ENCODE data around the gene PTGR2. TPM values are rescaled to one million over a fixed set of nuclear protein-coding genes. Genes with fewer than 3 reads are reported as not detected.
A peak's percentile ranks its signal among the peaks of the same experiment; 100 is the strongest.
"Not testable (repeated sequence)": the region's sequence is repeated elsewhere in the genome, so short reads cannot be mapped to it uniquely, and the experiment has no call there.

Gene PTGR2
- total and polyA plus RNA-seq, 2 donors, result 5.5 to 13.3 TPM

DNA sequence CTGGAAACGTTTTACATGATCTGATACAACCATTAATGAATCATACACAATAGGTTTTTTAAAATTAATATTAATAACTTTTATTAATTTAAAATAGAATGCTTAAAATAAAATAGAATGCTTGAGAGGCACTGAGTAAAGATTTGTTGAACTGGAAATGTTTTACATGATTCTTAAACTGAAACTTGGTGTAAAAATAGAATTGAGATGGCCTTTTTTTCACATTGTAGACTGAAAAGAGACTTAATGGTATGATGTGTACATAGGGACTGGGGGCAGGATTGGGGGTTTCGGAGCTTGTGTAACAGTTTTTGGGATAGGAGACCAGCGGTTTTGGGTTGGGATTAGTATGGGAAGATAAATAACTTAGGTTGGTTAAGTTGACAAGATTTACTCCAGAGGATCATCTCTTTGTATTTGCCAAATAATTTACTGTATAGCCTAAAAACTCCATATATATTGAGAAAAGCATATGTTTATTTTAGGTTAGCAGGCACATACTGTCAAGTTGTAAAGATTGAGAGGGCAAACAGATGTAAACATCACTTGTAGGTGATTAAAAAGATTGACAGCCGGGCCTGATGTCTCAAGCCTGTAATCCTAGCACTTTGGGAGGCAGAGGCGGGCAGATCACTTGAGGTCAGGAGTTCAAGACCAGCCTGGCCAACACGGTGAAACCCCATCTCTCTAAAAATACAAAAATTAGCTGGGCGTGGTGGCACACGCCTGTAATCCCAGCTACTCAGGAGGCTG lies 33.0 kb downstream of the PTGR2 start:
- Histone ChIP-seq H3K36me3 (ENCODE audit: insufficient read depth) (no peaks in the 10 kb centered on the region), H3K4me1 (ENCODE audit: insufficient read depth) (peaks cover 1% of the 10 kb centered on the region), H3K27ac (ENCODE audit: low read depth) (no peak overlapping the region), H3K4me3 (ENCODE audit: low read depth, low read length) (no peak overlapping the region)
- no peak for DNase-seq (ENCODE audit: extremely low spot score)
- 76% methylated on average over 8 of the region's 8 CpGs for WGBS

DNA sequence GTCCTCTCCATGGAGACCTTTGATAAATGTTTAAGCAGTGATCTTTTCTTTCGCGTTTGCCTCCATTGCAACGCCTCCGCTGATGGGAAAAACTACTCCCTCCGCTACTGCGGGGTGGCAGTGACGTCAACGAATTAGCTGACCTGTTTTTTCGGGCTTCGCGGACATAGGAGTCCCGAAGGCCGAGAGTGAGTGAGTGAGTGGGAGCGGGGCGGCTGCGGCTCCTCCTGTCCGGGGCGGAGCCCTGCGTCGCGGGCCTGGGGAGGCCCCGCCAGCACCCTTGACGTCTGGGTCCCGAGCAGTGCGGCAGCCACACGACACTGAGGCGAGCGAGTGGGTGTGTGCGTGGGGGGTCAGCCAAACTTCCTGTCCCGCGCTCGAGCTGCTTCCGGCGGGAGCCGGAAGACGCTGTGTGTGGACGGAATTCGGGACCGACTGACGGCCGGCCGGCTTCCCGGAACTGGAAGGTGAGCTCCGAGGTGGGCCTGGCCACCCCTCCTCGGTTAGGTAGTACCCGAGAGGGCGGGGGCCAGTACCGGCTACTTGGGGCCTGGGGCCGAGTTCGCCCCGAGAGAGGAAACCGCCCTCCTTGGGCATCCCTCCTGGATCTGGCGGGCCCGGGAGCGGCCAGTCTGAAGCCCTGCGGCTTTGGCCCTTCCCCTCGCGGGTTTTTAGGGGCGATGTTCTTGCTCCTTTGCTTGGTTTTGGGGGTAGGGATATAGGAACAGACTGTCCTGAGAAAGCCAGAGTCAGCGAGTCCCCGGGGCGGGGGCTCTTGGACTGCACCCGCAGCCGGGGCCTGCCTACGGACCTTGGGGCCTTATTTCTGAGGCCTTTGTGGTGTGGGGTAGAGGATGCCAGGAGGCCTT lies 35.1 kb downstream of the PTGR2 start, which contains the start of gene ZNF410:
Gene ZNF410, plus strand, starts transcription at position 411 of the 869 bp plus-strand sequence. CDS start 5,317 bp downstream, outside the sequence.
- WGBS, result under 1% methylated on average over 65 of the region's 65 CpGs
- Histone ChIP-seq H3K4me1 (ENCODE audit: insufficient read depth) (peaks cover 1% of the 10 kb centered on the region), H3K27ac (ENCODE audit: low read depth) (peak within 1 kb of the TSS; percentile 91), H3K36me3 (ENCODE audit: insufficient read depth) (no peaks in the 10 kb centered on the region), H3K4me3 (ENCODE audit: low read depth, low read length) (peak within 1 kb of the TSS; percentile 72)
- peak; percentile 84 for DNase-seq (ENCODE audit: extremely low spot score)

DNA sequence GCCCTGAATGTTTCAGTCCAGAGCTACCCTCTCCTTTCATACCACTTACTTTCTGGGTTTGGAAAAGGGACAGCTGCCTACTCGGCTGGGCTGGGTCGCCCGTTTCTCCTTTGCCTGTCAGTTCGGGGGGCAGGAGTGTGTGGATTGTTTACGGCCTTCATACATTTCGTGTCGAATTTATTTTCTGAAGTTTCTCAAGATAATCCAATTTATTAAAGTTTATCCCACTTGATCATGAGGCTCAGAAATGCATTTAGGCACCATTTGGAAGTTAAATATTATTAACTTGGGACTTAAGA lies 35.6 kb downstream of the PTGR2 start:
- no peaks in the 10 kb centered on the region for H3K36me3 ChIP-seq (ENCODE audit: insufficient read depth)
- H3K4me3 ChIP-seq (ENCODE audit: low read depth, low read length), result peak overlapping the region; percentile 72
- 2% methylated on average over 7 of the region's 7 CpGs for WGBS
- H3K4me1 ChIP-seq (ENCODE audit: insufficient read depth), result peaks cover 1% of the 10 kb centered on the region
- no peak for DNase-seq (ENCODE audit: extremely low spot score)
- peak overlapping the region; percentile 91 for H3K27ac ChIP-seq (ENCODE audit: low read depth)

DNA sequence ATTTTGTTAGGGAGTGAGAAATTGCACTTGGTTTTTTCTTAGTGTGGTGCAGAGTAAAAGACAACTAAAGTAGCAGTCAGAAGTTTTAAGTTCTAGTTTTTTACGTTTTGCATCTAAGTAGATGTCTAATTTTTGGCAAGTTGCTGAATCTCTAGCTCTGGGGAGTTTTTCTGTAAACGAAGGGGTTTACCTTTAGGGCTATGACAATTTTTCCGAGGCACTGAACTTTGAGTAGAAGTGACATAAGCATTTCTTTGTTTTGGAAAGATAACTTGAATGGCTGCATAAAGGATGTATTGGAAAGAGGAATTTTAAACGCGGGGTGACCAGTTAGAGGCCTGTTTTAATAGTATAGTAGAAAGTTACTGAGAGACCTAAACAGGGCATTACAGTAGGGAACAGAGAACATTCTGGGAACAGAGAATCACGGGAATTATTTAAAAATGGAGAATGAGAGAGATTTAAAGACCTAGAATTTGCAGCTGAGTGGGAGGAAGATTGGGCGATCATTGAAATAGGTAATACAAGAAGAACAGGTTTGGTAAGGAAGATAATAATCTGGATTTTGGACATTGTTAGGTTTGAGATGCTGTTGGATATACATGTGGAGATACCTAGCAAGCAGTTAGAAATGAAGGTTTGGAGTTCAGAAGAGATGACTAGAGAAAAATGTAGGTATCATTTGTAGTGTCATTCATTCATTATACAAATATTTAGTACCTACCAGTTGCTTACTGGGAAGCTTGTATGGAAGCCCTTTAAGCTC lies 36.2 kb downstream of the PTGR2 start:
- Histone ChIP-seq H3K4me3 (ENCODE audit: low read depth, low read length) (peak overlapping the region; percentile 72), H3K27ac (ENCODE audit: low read depth) (peak overlapping the region; percentile 32), H3K36me3 (ENCODE audit: insufficient read depth) (no peaks in the 10 kb centered on the region), H3K4me1 (ENCODE audit: insufficient read depth) (peaks cover 1% of the 10 kb centered on the region)
- DNase-seq (ENCODE audit: extremely low spot score), result no peak
- 29% methylated on average over 7 of the region's 7 CpGs for WGBS

DNA sequence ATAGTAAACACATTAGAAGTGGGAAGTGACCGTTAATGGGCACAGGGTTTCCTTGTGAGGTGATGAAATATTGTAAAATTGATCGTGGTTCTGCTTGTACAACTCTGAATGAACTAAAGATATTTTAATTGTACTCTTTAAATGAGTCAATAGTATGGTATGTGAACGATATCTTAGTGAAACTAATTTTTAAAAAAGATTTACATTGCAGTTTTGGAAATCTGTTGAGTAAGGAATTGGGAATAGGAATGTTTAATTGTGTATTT lies 36.8 kb downstream of the PTGR2 start:
- WGBS, result 43% methylated on average over 3 of the region's 3 CpGs
- Histone ChIP-seq H3K4me1 (ENCODE audit: insufficient read depth) (peaks cover 1% of the 10 kb centered on the region), H3K27ac (ENCODE audit: low read depth) (no peak overlapping the region), H3K4me3 (ENCODE audit: low read depth, low read length) (no peak overlapping the region), H3K36me3 (ENCODE audit: insufficient read depth) (no peaks in the 10 kb centered on the region)
- DNase-seq (ENCODE audit: extremely low spot score), result no peak

DNA sequence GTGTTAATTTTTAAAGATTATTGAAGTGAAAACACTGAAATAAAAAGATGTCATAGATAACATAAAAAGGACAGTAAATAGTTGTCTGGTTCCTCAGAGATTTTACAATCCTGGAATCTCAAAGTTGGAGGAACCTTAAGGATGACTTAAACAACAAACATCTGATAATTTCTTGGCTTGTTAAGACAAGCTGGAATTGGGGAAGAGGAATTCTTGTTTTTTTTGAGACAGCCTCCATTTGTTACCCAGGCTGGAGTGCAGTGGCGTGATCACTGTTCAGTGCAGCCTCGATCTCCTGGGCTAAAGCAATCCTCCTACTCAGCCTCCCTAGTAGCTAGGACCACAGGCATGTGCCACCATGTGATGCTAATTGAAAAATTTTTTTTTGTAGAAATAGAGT lies 37.3 kb downstream of the PTGR2 start:
- DNase-seq (ENCODE audit: extremely low spot score), result no peak
- Histone ChIP-seq H3K4me3 (ENCODE audit: low read depth, low read length) (no peak overlapping the region), H3K4me1 (ENCODE audit: insufficient read depth) (peaks cover 1% of the 10 kb centered on the region), H3K36me3 (ENCODE audit: insufficient read depth) (no peaks in the 10 kb centered on the region), H3K27ac (ENCODE audit: low read depth) (no peak overlapping the region)
- 71% methylated on average over 2 of the region's 2 CpGs for WGBS

DNA sequence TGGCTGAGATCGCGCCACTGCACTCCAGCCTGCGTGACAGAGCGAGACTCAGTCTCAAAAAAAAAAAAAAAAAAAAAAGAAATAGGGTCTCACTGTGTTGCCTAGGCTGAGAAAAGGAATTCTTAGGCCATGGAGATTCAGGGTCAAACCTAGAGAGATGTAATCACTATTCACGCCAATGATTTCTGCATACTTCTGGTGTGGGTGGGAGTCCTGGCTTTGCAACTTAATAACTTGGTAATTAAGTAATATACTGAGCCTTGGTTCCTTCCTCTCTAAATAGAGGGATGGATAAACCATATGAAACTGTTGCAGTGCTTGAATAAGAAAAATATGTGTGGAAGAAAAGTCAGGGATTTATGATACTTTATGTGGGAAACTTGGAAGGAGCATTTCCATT lies 37.7 kb downstream of the PTGR2 start:
- no peak for DNase-seq (ENCODE audit: extremely low spot score)
- 79% methylated on average over 5 of the region's 5 CpGs for WGBS
- Histone ChIP-seq H3K4me1 (ENCODE audit: insufficient read depth) (peaks cover 1% of the 10 kb centered on the region), H3K36me3 (ENCODE audit: insufficient read depth) (no peaks in the 10 kb centered on the region), H3K4me3 (ENCODE audit: low read depth, low read length) (no peak overlapping the region), H3K27ac (ENCODE audit: low read depth) (no peak overlapping the region)

DNA sequence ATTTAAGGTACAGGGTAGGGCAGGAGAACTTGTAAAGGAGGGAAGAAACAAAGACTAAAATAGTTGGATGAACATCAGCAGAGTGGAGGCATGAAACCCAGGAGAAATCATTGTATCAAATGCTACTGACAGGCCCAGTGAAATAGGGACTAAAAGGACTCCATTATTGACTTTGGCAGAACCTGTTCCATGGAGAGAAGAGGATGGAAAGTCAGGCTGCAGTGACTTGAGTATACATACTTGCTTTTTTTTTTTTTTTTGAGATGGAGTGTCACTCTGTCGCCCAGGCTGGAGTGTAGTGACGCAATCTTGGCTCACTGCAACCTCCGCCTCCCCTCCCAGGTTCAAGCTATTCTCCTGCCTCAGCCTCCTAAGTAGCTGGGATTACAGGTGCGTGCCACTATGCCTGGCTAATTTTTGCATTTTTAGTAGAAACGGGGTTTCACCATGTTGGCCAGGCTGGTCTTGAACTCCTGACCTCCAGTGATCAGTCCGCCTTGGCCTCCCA lies 42.6 kb downstream of the PTGR2 start:
- WGBS, result 93% methylated on average over 6 of the region's 6 CpGs
- H3K4me1 ChIP-seq (ENCODE audit: insufficient read depth); H3K27ac ChIP-seq (ENCODE audit: low read depth); DNase-seq (ENCODE audit: extremely low spot score); H3K4me3 ChIP-seq (ENCODE audit: low read depth, low read length); H3K36me3 ChIP-seq (ENCODE audit: insufficient read depth): not testable (repeated sequence)

DNA sequence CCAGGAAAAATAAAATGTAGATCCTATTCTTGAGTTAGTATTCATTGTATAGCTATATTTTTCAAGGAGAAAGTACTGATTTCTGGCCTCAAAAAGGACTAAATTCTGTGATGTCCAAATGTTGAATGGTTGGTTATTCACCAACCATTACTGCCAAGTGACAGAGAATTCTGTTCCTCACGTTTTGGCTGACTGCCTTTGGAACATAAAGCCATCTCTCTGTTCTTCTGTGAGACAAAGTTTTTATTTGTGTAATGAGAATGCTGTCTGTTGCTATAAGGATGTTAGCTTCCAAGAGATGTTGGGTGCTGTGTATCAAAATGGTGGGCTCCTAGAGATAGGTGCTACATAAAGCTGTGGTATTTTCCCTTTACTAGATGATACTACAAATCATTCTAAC lies 44.3 kb downstream of the PTGR2 start:
- no peak overlapping the region for H3K4me3 ChIP-seq (ENCODE audit: low read depth, low read length)
- peaks cover 7% of the 10 kb centered on the region for H3K36me3 ChIP-seq (ENCODE audit: insufficient read depth)
- H3K27ac ChIP-seq (ENCODE audit: low read depth), result no peak overlapping the region
- DNase-seq (ENCODE audit: extremely low spot score), result no peak
- H3K4me1 ChIP-seq (ENCODE audit: insufficient read depth), result no peaks in the 10 kb centered on the region
- WGBS, result 70% methylated on average over 1 of the region's 1 CpG

DNA sequence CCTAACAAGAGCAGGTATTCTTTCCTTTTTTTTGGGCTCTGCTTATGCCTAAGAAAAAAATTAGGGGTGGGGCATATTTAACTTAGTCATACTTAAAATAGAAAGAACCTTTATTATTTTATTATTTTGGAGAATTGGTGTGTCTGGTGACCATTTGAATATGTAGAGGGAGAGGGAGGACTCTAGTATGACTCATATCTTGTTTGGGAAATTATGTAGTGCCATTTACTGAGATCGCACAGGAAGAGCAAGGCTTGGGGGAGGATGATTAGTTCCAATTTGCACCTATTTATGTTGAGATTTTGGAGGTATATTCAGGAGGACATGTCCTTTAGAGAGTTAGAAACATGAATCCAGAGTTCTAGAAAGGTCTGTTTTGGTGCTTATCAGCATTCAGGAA lies 44.9 kb downstream of the PTGR2 start:
- no peaks in the 10 kb centered on the region for H3K4me1 ChIP-seq (ENCODE audit: insufficient read depth)
- H3K36me3 ChIP-seq (ENCODE audit: insufficient read depth), result peaks cover 7% of the 10 kb centered on the region
- no peak overlapping the region for H3K4me3 ChIP-seq (ENCODE audit: low read depth, low read length)
- H3K27ac ChIP-seq (ENCODE audit: low read depth), result no peak overlapping the region
- 88% methylated on average over 1 of the region's 1 CpG for WGBS
- DNase-seq (ENCODE audit: extremely low spot score), result no peak

DNA sequence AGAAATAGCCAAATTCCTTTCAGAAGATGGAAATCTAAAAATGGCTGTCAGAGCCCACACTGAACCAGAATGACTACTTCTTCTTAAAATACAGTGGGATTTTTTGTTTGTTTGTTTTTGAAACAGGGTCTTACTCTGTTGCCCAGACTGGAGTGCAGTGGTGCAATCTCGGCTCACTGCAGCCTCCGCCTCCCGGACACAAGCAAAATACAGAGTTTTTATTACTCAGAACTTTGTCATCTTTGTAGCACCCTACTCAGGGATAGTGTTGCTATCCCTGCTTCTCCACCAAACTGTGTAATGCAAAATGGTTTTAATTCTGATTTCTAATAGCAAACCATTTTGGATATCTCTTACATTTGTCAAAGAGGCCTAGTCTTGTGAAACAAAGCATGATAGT lies 51.4 kb downstream of the PTGR2 start:
- WGBS, result 81% methylated on average over 3 of the region's 3 CpGs
- H3K4me1 ChIP-seq (ENCODE audit: insufficient read depth), result no peaks in the 10 kb centered on the region
- no peak overlapping the region for H3K4me3 ChIP-seq (ENCODE audit: low read depth, low read length)
- peaks cover 6% of the 10 kb centered on the region for H3K36me3 ChIP-seq (ENCODE audit: insufficient read depth)
- no peak overlapping the region for H3K27ac ChIP-seq (ENCODE audit: low read depth)
- DNase-seq (ENCODE audit: extremely low spot score), result no peak

DNA sequence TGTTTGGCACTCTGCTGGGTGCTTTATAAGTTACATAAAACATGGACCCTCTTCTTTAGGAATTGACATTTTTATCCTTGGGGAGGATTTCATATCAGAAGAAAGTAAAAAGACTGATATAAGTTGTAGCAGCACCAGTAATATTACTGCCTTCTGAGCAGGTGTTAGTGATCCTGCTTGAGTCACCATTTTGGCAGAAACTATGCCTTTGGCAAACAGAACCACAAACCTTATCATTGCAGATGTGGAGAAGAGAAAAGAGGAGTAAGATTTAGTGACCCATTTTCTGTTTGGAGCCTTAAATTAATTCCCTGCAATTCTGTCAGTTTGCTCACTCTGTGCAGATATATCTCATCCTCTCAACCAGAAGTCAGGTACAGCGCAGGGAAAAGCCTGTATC lies 58.0 kb downstream of the PTGR2 start:
- WGBS, result 94% methylated on average over 1 of the region's 1 CpG
- Histone ChIP-seq H3K4me3 (ENCODE audit: low read depth, low read length) (no peak overlapping the region), H3K27ac (ENCODE audit: low read depth) (no peak overlapping the region), H3K36me3 (ENCODE audit: insufficient read depth) (peaks cover 9% of the 10 kb centered on the region), H3K4me1 (ENCODE audit: insufficient read depth) (no peaks in the 10 kb centered on the region)
- no peak for DNase-seq (ENCODE audit: extremely low spot score)

DNA sequence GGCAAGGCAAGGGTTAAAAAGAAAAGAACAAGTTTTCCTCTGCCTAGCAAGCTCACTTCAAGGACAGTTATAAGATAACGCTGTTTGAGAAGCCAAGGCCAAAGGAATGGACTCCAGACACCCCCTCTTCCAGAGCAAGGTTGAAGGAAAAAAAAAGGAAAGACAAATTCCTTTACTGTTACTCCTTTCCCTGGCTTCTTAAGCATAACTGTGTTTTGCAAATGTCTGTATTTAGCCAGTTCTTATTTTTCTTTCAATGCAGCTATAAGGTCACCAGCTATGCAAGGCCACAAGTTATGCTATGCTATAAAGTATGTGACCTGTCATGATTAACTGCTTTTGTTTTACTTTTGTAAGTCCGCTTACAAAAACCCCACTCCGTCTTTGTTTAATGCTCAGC lies 61.6 kb downstream of the PTGR2 start:
- no peak overlapping the region for H3K4me3 ChIP-seq (ENCODE audit: low read depth, low read length)
- WGBS, result 48% methylated on average over 3 of the region's 3 CpGs
- H3K36me3 ChIP-seq (ENCODE audit: insufficient read depth), result peaks cover 9% of the 10 kb centered on the region
- DNase-seq (ENCODE audit: extremely low spot score), result no peak
- H3K4me1 ChIP-seq (ENCODE audit: insufficient read depth), result no peaks in the 10 kb centered on the region
- no peak overlapping the region for H3K27ac ChIP-seq (ENCODE audit: low read depth)
